Naive B cell (primary cell): ENCODE results near the gene BARX2. TPM values are rescaled to one million over a fixed set of nuclear protein-coding genes. Genes with fewer than 3 reads are reported as not detected.

ENCODE experiments used
- ATAC-seq, 2 donors: fragments of 150-1000 bp; cut with Tn5 transposase; 2 replicates each; pipeline ENCODE4 v1.10.0; 2021; ENCODE audit warnings: low read depth in 2 of 2, mild to moderate bottlenecking in 2 of 2, moderate library complexity in 2 of 2
- DNase-seq: peaks from one replicate; pipeline ENCODE4 v3.0.0; 2022
- H3K27ac Mint-ChIP-seq, 6 donors: one replicate each; pipeline ENCODE4 v1.8.0; 2020 to 2022; ENCODE audit warnings: mild to moderate bottlenecking in 6 of 6, mixed read lengths in 6 of 6, moderate library complexity in 5 of 6, inconsistent platforms in 2 of 6
- H3K27me3 Mint-ChIP-seq, 3 donors: one replicate each; pipeline ENCODE4 v1.8.0; 2021 to 2022; ENCODE audit warnings: mixed read lengths in 3 of 3, mild to moderate bottlenecking in 1 of 3
- H3K36me3 Mint-ChIP-seq, 2 donors: one replicate each; pipeline ENCODE4 v1.8.0; 2020 to 2022; ENCODE audit warnings: mixed read lengths in 2 of 2, inconsistent platforms in 1 of 2, mild to moderate bottlenecking in 1 of 2
- H3K4me1 Mint-ChIP-seq, 3 donors: one replicate each; pipeline ENCODE4 v1.8.0; 2020 to 2022; ENCODE audit warnings: mixed read lengths in 3 of 3, inconsistent platforms in 1 of 3, mild to moderate bottlenecking in 1 of 3, moderate library complexity in 1 of 3
- H3K4me3 Mint-ChIP-seq, 8 donors: one replicate each; pipeline ENCODE4 v1.8.0; 2020 to 2022; ENCODE audit warnings: mild to moderate bottlenecking in 8 of 8, mixed read lengths in 8 of 8, moderate library complexity in 8 of 8, inconsistent platforms in 2 of 8
- H3K9me3 Mint-ChIP-seq, 7 donors: one replicate each; pipeline ENCODE4 v1.8.0; 2020 to 2022; ENCODE audit warnings: mixed read lengths in 7 of 7, mild to moderate bottlenecking in 5 of 7, inconsistent platforms in 2 of 7, moderate library complexity in 1 of 7
- polyA plus RNA-seq, 6 donors: library from polyadenylated mRNA; unstranded; fragments of 300-500 nt; fragmentation: Illumina TruSeq; gene quantifications; one replicate each; pipeline ENCODE4 v1.2.3, GENCODE V29; 2021; ENCODE audit warnings: low read depth in 6 of 6

The BARX2 gene
- polyA plus RNA-seq, 6 donors from 2014 or later, result not detected

DNA sequence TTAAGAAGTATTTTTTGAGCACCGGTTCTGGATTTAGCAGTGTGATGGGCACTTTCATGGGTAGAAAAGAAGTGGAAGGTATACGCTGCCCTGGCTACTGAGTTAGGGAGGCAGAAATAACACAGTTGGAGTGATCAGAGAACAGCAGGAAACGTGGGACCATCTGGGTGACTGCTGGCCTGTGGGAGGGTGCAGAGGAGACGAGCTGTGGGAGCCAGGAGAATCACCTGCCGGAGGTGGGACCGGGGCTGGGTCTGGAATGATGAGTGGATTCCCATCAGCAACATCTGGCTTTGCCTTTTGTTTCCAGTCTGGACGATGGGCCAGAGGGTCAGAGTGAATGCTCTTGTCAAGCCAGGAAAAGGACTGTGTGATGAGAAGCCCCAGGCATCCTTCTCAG is 66.5 kb downstream of the BARX2 start:
- Mint-ChIP-seq H3K27me3 (no peaks in the 10 kb centered on the region), H3K9me3 (peaks cover 0 to 4% (median 2%) of the 10 kb centered on the region in 7 donors), H3K4me3 (no peak overlapping the region), H3K27ac (peak overlapping the region in 1 of 6 donors; percentile 40), H3K4me1 (peaks cover 0 to 2% (median 0%) of the 10 kb centered on the region in 3 donors), H3K36me3 (no peaks in the 10 kb centered on the region)
- ATAC-seq, result no peak
- DNase-seq, result no peak

GRCh38 chr11:129443276-129443675 is 67.6 kb downstream of the BARX2 start:
- peak overlapping the region in 1 of 6 donors; percentile 7 for H3K27ac Mint-ChIP-seq
- no peak for DNase-seq
- H3K4me1 Mint-ChIP-seq, result peaks cover 0 to 2% (median 0%) of the 10 kb centered on the region in 3 donors
- H3K36me3 Mint-ChIP-seq, result no peaks in the 10 kb centered on the region
- peaks cover 0 to 14% (median 6%) of the 10 kb centered on the region in 7 donors for H3K9me3 Mint-ChIP-seq
- H3K27me3 Mint-ChIP-seq, result no peaks in the 10 kb centered on the region
- ATAC-seq, result no peak
- H3K4me3 Mint-ChIP-seq, result no peak overlapping the region

DNA sequence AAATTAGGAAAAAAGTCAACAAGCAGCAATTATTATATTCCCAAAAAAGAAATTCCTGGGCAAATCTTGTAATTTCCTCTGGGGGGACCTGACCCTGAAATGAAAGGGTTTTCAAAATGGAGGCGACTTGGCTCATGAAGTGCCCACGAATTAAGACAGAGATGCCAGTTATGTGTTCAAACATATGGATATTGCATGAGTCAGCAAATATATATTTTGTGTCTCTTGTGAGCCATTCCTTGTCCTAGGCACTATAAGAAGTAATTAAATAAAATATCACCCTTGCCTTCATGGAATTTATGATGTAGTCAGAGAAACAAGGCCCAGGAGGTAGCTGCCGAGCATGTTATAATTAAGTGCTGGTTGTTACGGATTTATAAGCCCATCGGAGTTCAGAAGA is 68.6 kb downstream of the BARX2 start:
- ATAC-seq (no peak), DNase-seq (no peak)
- Mint-ChIP-seq H3K27me3 (peaks cover 0 to 4% (median 0%) of the 10 kb centered on the region in 3 donors), H3K4me1 (peaks cover 0 to 2% (median 0%) of the 10 kb centered on the region in 3 donors), H3K27ac (no peak overlapping the region), H3K4me3 (no peak overlapping the region), H3K9me3 (peaks cover 0 to 24% (median 10%) of the 10 kb centered on the region in 7 donors), H3K36me3 (no peaks in the 10 kb centered on the region)

GRCh38 chr11:129445226-129445625 is 69.6 kb downstream of the BARX2 start:
- H3K27ac Mint-ChIP-seq, result no peak overlapping the region
- no peaks in the 10 kb centered on the region for H3K36me3 Mint-ChIP-seq
- no peak overlapping the region for H3K4me3 Mint-ChIP-seq
- H3K4me1 Mint-ChIP-seq, result peaks cover 0 to 2% (median 0%) of the 10 kb centered on the region in 3 donors
- ATAC-seq (no peak), DNase-seq (no peak)
- H3K9me3 Mint-ChIP-seq, result peaks cover 0 to 25% (median 10%) of the 10 kb centered on the region in 7 donors
- H3K27me3 Mint-ChIP-seq, result peaks cover 0 to 4% (median 0%) of the 10 kb centered on the region in 3 donors

- ATAC-seq, result no peak
- peak overlapping the region in 1 of 6 donors; percentile 15 for H3K27ac Mint-ChIP-seq
Observed at GRCh38 chr11:129446572-129446971, 70.9 kb downstream of the BARX2 start.

GRCh38 chr11:129447654-129448239 is 72.1 kb downstream of the BARX2 start:
- Mint-ChIP-seq H3K27me3 (peaks cover 0 to 4% (median 0%) of the 10 kb centered on the region in 3 donors), H3K4me3 (no peak overlapping the region), H3K36me3 (no peaks in the 10 kb centered on the region), H3K27ac (no peak overlapping the region), H3K4me1 (peaks cover 0 to 2% (median 0%) of the 10 kb centered on the region in 3 donors), H3K9me3 (peaks cover 5 to 25% (median 10%) of the 10 kb centered on the region in 7 donors)
- DNase-seq, result no peak
- ATAC-seq, result no peak

More at GRCh38 chr11:129446572-129446971, 70.9 kb downstream of the BARX2 start:
- no peak for DNase-seq
- H3K9me3 Mint-ChIP-seq, result peaks cover 5 to 25% (median 10%) of the 10 kb centered on the region in 7 donors
- peaks cover 0 to 2% (median 0%) of the 10 kb centered on the region in 3 donors for H3K4me1 Mint-ChIP-seq
- H3K27me3 Mint-ChIP-seq, result peaks cover 0 to 4% (median 0%) of the 10 kb centered on the region in 3 donors
- no peaks in the 10 kb centered on the region for H3K36me3 Mint-ChIP-seq
- H3K4me3 Mint-ChIP-seq, result no peak overlapping the region

- Mint-ChIP-seq H3K36me3 (no peaks in the 10 kb centered on the region), H3K4me1 (no peaks in the 10 kb centered on the region), H3K27me3 (peaks cover 0 to 4% (median 0%) of the 10 kb centered on the region in 3 donors), H3K4me3 (no peak overlapping the region), H3K9me3 (peaks cover 5 to 25% (median 9%) of the 10 kb centered on the region in 7 donors), H3K27ac (no peak overlapping the region)
- DNase-seq, result no peak
- no peak for ATAC-seq
Observed at GRCh38 chr11:129451524-129451923, 75.9 kb downstream of the BARX2 start.

- peaks cover 0 to 10% (median 3%) of the 10 kb centered on the region in 7 donors for H3K9me3 Mint-ChIP-seq
- no peak for ATAC-seq
- peaks cover 0 to 8% (median 6%) of the 10 kb centered on the region in 3 donors for H3K27me3 Mint-ChIP-seq
- H3K36me3 Mint-ChIP-seq, result no peaks in the 10 kb centered on the region
- no peak overlapping the region for H3K27ac Mint-ChIP-seq
- no peak overlapping the region for H3K4me3 Mint-ChIP-seq
- H3K4me1 Mint-ChIP-seq, result no peaks in the 10 kb centered on the region
- DNase-seq, result no peak
Observed at GRCh38 chr11:129453293-129453721, 77.7 kb downstream of the BARX2 start.

DNA sequence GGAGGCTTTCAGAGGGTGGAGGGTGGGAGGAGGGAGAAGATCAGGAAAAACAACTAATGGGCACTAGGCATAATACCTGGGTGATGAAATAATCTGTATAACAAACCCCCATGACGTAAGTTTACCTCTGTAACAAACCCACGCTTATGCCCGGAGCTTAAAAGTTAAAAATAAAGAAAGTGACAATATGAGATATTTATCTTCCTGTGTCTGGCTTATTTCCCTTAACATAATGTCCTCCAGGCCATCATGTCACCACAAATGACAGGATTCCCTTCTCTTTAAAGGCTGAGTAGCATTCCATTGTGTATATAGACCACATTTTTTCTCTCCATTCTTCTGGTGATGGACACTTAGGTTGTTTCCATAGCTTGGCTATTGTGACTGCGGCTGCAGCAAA is 79.5 kb downstream of the BARX2 start:
- peaks cover 0 to 6% (median 4%) of the 10 kb centered on the region in 3 donors for H3K27me3 Mint-ChIP-seq
- no peaks in the 10 kb centered on the region for H3K36me3 Mint-ChIP-seq
- DNase-seq (no peak), ATAC-seq (no peak)
- no peak overlapping the region for H3K27ac Mint-ChIP-seq
- H3K4me3 Mint-ChIP-seq, result no peak overlapping the region
- peaks cover 0 to 5% (median 2%) of the 10 kb centered on the region in 7 donors for H3K9me3 Mint-ChIP-seq
- H3K4me1 Mint-ChIP-seq, result no peaks in the 10 kb centered on the region

DNA sequence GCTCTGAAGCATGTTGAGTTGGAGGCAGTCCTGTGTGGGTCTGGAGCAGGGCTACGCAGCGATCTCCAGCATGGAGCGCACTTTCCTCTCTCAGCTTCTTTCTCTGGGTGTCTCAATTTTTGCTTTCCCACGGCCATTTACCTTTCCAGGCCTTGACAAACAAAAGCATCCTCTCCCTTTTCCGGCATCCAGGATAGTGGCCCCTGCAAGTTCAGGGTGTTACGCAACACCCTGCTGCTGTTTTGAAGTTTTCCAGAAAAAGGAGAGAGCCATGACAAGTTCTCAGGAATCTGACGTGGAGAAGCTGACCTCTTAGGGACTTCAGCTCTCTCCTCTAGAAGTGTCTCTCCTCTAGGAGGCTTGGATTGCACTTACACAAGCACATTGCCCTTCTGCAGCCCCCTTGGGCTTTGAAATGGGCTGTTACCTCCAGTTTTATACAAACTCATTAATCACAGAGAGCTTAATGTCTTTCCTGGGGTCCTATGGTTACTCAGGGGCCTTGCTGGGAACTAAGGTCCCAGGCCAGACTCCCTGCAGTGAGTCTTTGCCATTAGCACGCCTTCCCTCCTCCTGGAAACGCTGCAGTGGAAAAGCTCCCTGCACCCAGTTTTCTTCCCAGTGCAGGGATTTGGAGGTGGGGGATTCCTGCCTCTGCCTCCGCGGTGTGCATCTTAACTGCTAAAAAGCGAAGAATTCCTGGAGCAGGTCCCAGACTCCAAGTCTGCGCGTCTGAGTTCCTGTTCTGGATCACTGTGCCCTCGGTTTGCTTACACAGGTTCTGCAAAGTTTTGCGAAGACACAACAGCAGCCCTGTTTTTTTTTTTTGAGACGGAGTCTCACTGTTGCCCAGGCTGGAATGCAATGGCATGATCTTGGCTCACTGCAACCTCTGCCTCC is 80.4 kb downstream of the BARX2 start:
- Mint-ChIP-seq H3K27ac (no peak overlapping the region), H3K9me3 (peaks cover 0 to 3% (median 2%) of the 10 kb centered on the region in 7 donors), H3K36me3 (no peaks in the 10 kb centered on the region), H3K4me1 (no peaks in the 10 kb centered on the region), H3K27me3 (peaks cover 0 to 6% (median 4%) of the 10 kb centered on the region in 3 donors), H3K4me3 (peak overlapping the region in 1 of 8 donors; percentile 50)
- ATAC-seq (no peak), DNase-seq (no peak)

DNA sequence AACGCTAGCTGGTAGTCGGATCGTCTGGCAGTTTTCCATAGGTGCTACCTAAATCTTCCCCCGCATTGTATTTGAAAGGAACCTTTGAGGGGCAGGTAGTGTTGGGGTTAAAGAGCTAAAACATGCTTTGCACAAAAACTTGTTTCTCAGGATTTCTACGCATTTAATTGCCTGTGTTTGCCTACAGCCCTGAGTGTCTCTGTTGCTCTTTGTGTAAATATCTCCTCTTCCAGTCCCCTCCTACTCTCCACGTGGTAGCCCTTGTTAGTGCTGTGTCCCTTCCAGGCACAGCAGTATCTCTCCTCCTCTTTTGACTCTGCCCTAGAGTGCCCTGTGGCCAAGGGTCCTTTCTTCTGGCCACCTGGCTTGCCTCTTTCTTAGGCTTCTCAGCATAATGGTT is 81.7 kb downstream of the BARX2 start:
- H3K9me3 Mint-ChIP-seq, result peaks cover 0 to 4% (median 2%) of the 10 kb centered on the region in 7 donors
- no peak for ATAC-seq
- H3K36me3 Mint-ChIP-seq, result no peaks in the 10 kb centered on the region
- no peaks in the 10 kb centered on the region for H3K4me1 Mint-ChIP-seq
- no peak overlapping the region for H3K27ac Mint-ChIP-seq
- H3K27me3 Mint-ChIP-seq, result peaks cover 0 to 6% (median 5%) of the 10 kb centered on the region in 3 donors
- DNase-seq, result no peak
- no peak overlapping the region for H3K4me3 Mint-ChIP-seq

- H3K36me3 Mint-ChIP-seq, result no peaks in the 10 kb centered on the region
- H3K9me3 Mint-ChIP-seq, result peaks cover 0 to 8% (median 6%) of the 10 kb centered on the region in 7 donors
- H3K27ac Mint-ChIP-seq, result no peak overlapping the region
- no peak overlapping the region for H3K4me3 Mint-ChIP-seq
- ATAC-seq, result no peak
- peaks cover 0 to 8% (median 6%) of the 10 kb centered on the region in 3 donors for H3K27me3 Mint-ChIP-seq
- no peaks in the 10 kb centered on the region for H3K4me1 Mint-ChIP-seq
- no peak for DNase-seq
Observed at GRCh38 chr11:129458278-129458677, 82.6 kb downstream of the BARX2 start.

GRCh38 chr11:129458756-129459535 is 83.3 kb downstream of the BARX2 start:
- DNase-seq (no peak), ATAC-seq (no peak)
- H3K4me3 Mint-ChIP-seq, result no peak overlapping the region
- peaks cover 0 to 8% (median 6%) of the 10 kb centered on the region in 3 donors for H3K27me3 Mint-ChIP-seq
- no peak overlapping the region for H3K27ac Mint-ChIP-seq
- H3K36me3 Mint-ChIP-seq, result no peaks in the 10 kb centered on the region
- H3K9me3 Mint-ChIP-seq, result peaks cover 0 to 13% (median 7%) of the 10 kb centered on the region in 7 donors
- no peaks in the 10 kb centered on the region for H3K4me1 Mint-ChIP-seq
